ENCODE data around the gene IFT172. TPM values are rescaled to one million over a fixed set of nuclear protein-coding genes. Genes with fewer than 3 reads are reported as not detected.

The IFT172 gene
- total RNA-seq, 2 donors from 2014 or later, result 14.4 to 18.2 TPM

GRCh38 chr2:27496357-27497287 lies 7.1 kb upstream of the IFT172 start, which contains the start of gene GCKR:
Gene GCKR (plus strand): TSS chr2:27496839. CDS start chr2:27496905, 66 bp downstream.
- no peak for DNase-seq (ENCODE audit: low spot score)
- no peak for TF ChIP-seq CTCF (IDR thresholded peaks at IDR 0.05)

GRCh38 chr2:27495840-27496356 lies 6.4 kb upstream of the IFT172 start:
- DNase-seq (ENCODE audit: low spot score), result no peak
- no peaks in the 10 kb centered on the region for H3K27me3 ChIP-seq
- H3K27ac ChIP-seq, result no peak overlapping the region
- no peaks in the 10 kb centered on the region for H3K36me3 ChIP-seq
- H3K4me1 ChIP-seq, result peaks cover 0 to 15% of the 10 kb centered on the region in 2 donors
- no peak for TF ChIP-seq CTCF (IDR thresholded peaks at IDR 0.05)
- no peaks in the 10 kb centered on the region for H3K9me3 ChIP-seq
- H3K4me3 ChIP-seq, result no peak overlapping the region

More at GRCh38 chr2:27496357-27497287, 7.1 kb upstream of the IFT172 start, which contains the start of gene GCKR:
- H3K4me3 ChIP-seq, result no peak within 1 kb of the TSS
- no peaks in the 10 kb centered on the region for H3K27me3 ChIP-seq
- no peaks in the 10 kb centered on the region for H3K9me3 ChIP-seq
- H3K4me1 ChIP-seq, result peaks cover 0 to 15% of the 10 kb centered on the region in 2 donors
- H3K27ac ChIP-seq, result no peak within 1 kb of the TSS
- H3K36me3 ChIP-seq, result no peaks in the 10 kb centered on the region

- no peaks in the 10 kb centered on the region for H3K27me3 ChIP-seq
- peak within 1 kb of the TSS in 1 of 2 donors; percentile 48 for H3K27ac ChIP-seq
- no peaks in the 10 kb centered on the region for H3K9me3 ChIP-seq
- H3K4me3 ChIP-seq, result peak within 1 kb of the TSS; percentile 40 to 60
- TF ChIP-seq CTCF (IDR thresholded peaks at IDR 0.05), result no peak
- peaks cover 0 to 17% of the 10 kb centered on the region in 2 donors for H3K4me1 ChIP-seq
- no peaks in the 10 kb centered on the region for H3K36me3 ChIP-seq
- DNase-seq (ENCODE audit: low spot score), result no peak
Observed at GRCh38 chr2:27494944-27495554, 5.5 kb upstream of the IFT172 start, which contains the start of gene FNDC4. Gene FNDC4 (minus strand): TSS chr2:27495200. CDS start chr2:27494679, 521 bp downstream.

- H3K27ac ChIP-seq, result peak overlapping the region in 1 of 2 donors; percentile 48
- peak; percentile 85 for DNase-seq (ENCODE audit: low spot score)
- no peaks in the 10 kb centered on the region for H3K27me3 ChIP-seq
- no peaks in the 10 kb centered on the region for H3K36me3 ChIP-seq
- TF ChIP-seq CTCF (IDR thresholded peaks at IDR 0.05), result no peak
- peak overlapping the region; percentile 40 to 60 for H3K4me3 ChIP-seq
- peaks cover 0 to 20% of the 10 kb centered on the region in 2 donors for H3K4me1 ChIP-seq
- H3K9me3 ChIP-seq, result no peaks in the 10 kb centered on the region
Observed at GRCh38 chr2:27494284-27494943, 4.9 kb upstream of the IFT172 start.

GRCh38 chr2:27493948-27494283 lies 4.4 kb upstream of the IFT172 start:
- H3K27me3 ChIP-seq, result no peaks in the 10 kb centered on the region
- H3K4me3 ChIP-seq, result no peak overlapping the region
- H3K27ac ChIP-seq, result peak overlapping the region in 1 of 2 donors; percentile 48
- TF ChIP-seq CTCF (IDR thresholded peaks at IDR 0.05), result no peak
- peaks cover 0 to 25% of the 10 kb centered on the region in 2 donors for H3K4me1 ChIP-seq
- DNase-seq (ENCODE audit: low spot score), result no peak
- H3K36me3 ChIP-seq, result no peaks in the 10 kb centered on the region
- H3K9me3 ChIP-seq, result no peaks in the 10 kb centered on the region
